Measurements from ENCODE around the gene ZNF654. TPM values are rescaled to one million over a fixed set of nuclear protein-coding genes. Genes with fewer than 3 reads are reported as not detected.
A peak's percentile ranks its signal among the peaks of the same experiment; 100 is the strongest.

Gene ZNF654
- total RNA-seq, 1 experiment from 2014 or later = 25.0 TPM

DNA sequence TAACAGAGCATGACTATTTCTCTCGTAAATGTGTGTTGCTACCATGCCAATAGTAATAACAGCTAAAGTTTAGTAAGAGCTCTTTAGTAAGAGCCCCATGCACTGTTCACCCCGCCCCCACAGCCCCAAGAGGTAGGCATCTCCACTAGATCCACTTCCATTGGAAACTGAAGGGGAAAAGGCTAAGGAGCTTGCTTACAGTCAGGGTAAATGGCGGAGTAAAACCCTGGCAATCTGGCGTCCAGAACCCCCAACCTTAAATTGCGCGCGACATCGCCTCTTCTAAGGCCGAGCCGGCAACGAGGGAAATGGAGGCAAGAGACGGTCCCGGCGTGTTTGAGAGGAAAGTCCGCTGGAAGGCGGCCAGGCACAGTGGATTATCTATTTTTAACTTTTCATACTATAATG lies 90.0 kb downstream of the ZNF654 start:
- Histone ChIP-seq H3K27me3 (replicated peaks; ENCODE audit: insufficient read depth, low read depth, low read length, poor library complexity) (no peaks in the 10 kb centered on the region), H3K9me3 (ENCODE audit: low read depth, low read length, poor library complexity, severe bottlenecking) (no peaks in the 10 kb centered on the region), H3K36me3 (ENCODE audit: insufficient read depth, low read length, poor library complexity, severe bottlenecking) (peaks cover 13% of the 10 kb centered on the region), H3K27ac (ENCODE audit: low read depth, low read length, poor library complexity, severe bottlenecking) (peak overlapping the region; percentile 95), H3K4me3 (ENCODE audit: low read depth, low read length, poor library complexity, severe bottlenecking) (peak overlapping the region; percentile 78), H3K4me1 (ENCODE audit: insufficient read depth, low read length, poor library complexity, severe bottlenecking) (peaks cover 10% of the 10 kb centered on the region)
- no peak for TF ChIP-seq EZH2 (IDR thresholded peaks at IDR 0.05; ENCODE audit: borderline replicate concordance, low read depth, low read length, poor library complexity, severe bottlenecking)
- intact Hi-C loops (cut with micrococcal nuclease; ENCODE audit: unreplicated experiment) = no loop called here
- BruUV-seq (replicated peaks) = TSS peak; percentile 75
- DNase-seq (ENCODE audit: low spot score) = peak; percentile 71
- ChIA-PET POLR2A (ENCODE audit: low non-redundant PET) (interaction anchor here (0.6 kb wide), 1 partner anchor 583 kb away, joined by 14 read pairs; no protein-coding TSS in a partner anchor), CTCF (no interaction called here)

DNA sequence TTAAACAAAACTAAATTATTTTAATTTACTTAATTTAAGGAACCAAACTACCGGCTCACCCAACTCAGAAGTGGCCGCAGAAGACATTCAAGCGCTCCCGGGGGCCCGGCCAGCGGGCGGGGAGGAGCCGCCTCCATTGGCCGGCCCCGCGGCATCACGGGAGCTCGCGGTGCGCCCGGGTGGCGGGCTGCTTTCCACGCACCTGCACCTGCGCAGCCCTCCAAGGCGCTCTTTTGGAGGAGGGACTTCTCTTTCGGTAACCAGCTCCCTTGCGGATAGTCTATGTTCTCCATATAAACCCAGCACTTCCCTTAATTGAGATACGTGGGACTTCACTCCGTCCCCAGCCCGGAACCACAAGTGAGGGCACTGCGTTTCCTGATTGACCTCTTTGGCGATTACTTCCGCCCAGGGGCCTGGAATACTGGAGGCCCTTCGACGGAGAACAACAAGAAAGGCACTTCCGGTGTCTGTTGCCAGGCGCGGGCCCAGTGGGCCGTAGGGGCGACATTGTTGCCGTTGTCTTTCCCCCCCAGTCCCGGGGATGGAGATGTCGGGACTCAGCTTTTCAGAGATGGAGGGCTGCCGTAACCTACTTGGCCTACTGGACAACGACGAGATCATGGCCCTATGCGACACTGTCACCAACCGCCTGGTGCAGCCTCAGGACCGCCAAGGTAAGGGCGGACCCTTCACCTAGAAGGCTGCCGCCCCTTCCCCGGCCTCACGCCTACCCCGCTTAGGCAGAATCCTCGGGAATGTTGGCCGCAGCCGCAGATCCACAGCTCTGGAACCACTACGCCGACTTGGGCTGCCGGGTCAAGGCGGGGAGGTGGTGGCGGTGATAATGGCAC lies 90.7 kb downstream of the ZNF654 start, which contains the start of gene C3orf38:
Gene C3orf38 (plus strand): TSS at position 451 of the 854 bp plus-strand sequence. CDS start 94 bp downstream, at position 545.
- H3K9me3 ChIP-seq (ENCODE audit: low read depth, low read length, poor library complexity, severe bottlenecking) = no peaks in the 10 kb centered on the region
- peaks cover 20% of the 10 kb centered on the region for H3K36me3 ChIP-seq (ENCODE audit: insufficient read depth, low read length, poor library complexity, severe bottlenecking)
- peak; percentile 97 for DNase-seq (ENCODE audit: low spot score)
- BruUV-seq (replicated peaks) = no TSS peak
- POLR2A ChIA-PET (ENCODE audit: low non-redundant PET) = no interaction called here
- peak within 1 kb of the TSS; percentile 95 for H3K27ac ChIP-seq (ENCODE audit: low read depth, low read length, poor library complexity, severe bottlenecking)
- peaks cover 10% of the 10 kb centered on the region for H3K4me1 ChIP-seq (ENCODE audit: insufficient read depth, low read length, poor library complexity, severe bottlenecking)
- CTCF ChIA-PET = no interaction called here
- intact Hi-C loops (cut with micrococcal nuclease; ENCODE audit: unreplicated experiment) = no loop called here
- H3K27me3 ChIP-seq (replicated peaks; ENCODE audit: insufficient read depth, low read depth, low read length, poor library complexity) = no peaks in the 10 kb centered on the region
- H3K4me3 ChIP-seq (ENCODE audit: low read depth, low read length, poor library complexity, severe bottlenecking) = peak within 1 kb of the TSS; percentile 78
- TF ChIP-seq EZH2 (IDR thresholded peaks at IDR 0.05; ENCODE audit: borderline replicate concordance, low read depth, low read length, poor library complexity, severe bottlenecking) (no peak), CTCF (conservative IDR thresholded peaks at IDR 0.05; ENCODE audit: low read depth, low read length) (no peak)

DNA sequence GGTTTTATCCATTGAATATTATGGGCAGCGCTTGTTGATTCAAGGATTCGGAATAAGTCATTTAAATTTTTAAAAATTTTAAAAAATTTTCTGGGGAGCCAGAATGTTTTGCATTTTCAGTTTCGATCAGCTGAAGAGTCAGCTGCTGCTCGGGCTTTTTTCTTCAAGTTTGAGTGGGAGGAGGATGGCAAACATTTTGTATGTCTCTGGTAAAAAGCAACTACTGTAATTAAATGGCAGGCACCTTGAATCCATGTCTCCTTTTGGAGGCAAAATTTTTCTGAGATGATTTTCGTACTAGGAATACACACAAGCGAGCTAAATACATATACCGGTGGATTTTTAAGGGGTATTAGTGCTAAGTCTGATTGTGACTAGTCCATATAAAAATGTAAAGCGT lies 91.3 kb downstream of the ZNF654 start:
- Histone ChIP-seq H3K4me3 (ENCODE audit: low read depth, low read length, poor library complexity, severe bottlenecking) (peak overlapping the region; percentile 78), H3K36me3 (ENCODE audit: insufficient read depth, low read length, poor library complexity, severe bottlenecking) (peaks cover 24% of the 10 kb centered on the region), H3K4me1 (ENCODE audit: insufficient read depth, low read length, poor library complexity, severe bottlenecking) (peaks cover 10% of the 10 kb centered on the region), H3K27ac (ENCODE audit: low read depth, low read length, poor library complexity, severe bottlenecking) (peak overlapping the region; percentile 95), H3K9me3 (ENCODE audit: low read depth, low read length, poor library complexity, severe bottlenecking) (no peaks in the 10 kb centered on the region), H3K27me3 (replicated peaks; ENCODE audit: insufficient read depth, low read depth, low read length, poor library complexity) (no peaks in the 10 kb centered on the region)
- intact Hi-C loops (cut with micrococcal nuclease; ENCODE audit: unreplicated experiment) = no loop called here
- peak; percentile 19 for DNase-seq (ENCODE audit: low spot score)
- BruUV-seq (replicated peaks) = TSS peak; percentile 48
- POLR2A ChIA-PET (ENCODE audit: low non-redundant PET) = no interaction called here
- TF ChIP-seq CTCF (conservative IDR thresholded peaks at IDR 0.05; ENCODE audit: low read depth, low read length) (no peak), EZH2 (IDR thresholded peaks at IDR 0.05; ENCODE audit: borderline replicate concordance, low read depth, low read length, poor library complexity, severe bottlenecking) (no peak)
- CTCF ChIA-PET = interaction anchor here (0.7 kb wide), 1 partner anchor 69 kb away, joined by 3 read pairs; no protein-coding TSS in a partner anchor

Data from A673 (cell line).